Renal cortex interstitium (tissue), 15 donors: ENCODE data around the gene TM7SF2. TPM values are rescaled to one million over a fixed set of nuclear protein-coding genes. Genes with fewer than 3 reads are reported as not detected.

Source experiments
- DNase-seq, 11 donors: peaks; one replicate each; pipeline ENCODE4 v3.0.0-alpha.2; 2013; ENCODE audit warnings: low read depth in 9 of 11, low spot score in 4 of 11; ENCODE audit errors: extremely low read depth in 1 of 11
- long read RNA-seq, 16 experiments: transcript quantifications; one replicate each; lab custom pipeline, GENCODE V29; 2026
- polyA plus RNA-seq, 3 donors: library from polyadenylated mRNA; unstranded; fragments of 120-200 nt; gene quantifications; one replicate each; pipeline ENCODE4 v1.2.1, GENCODE V29; 2013; ENCODE audit not compliant: insufficient read length in 3 of 3

Gene TM7SF2
- 10 to 100 TPM; 66.3 to 91.9 (median 82.8) TPM for polyA plus RNA-seq
- long read RNA-seq, donor 1, transcript TM7SF2-201 (10 exons, 1,722 nt), result major isoform, 32 of 45 reads
- long read RNA-seq, donor 1, partial matches to known transcripts, result 5 of 45 reads
- long read RNA-seq, donor 1, other reads (novel, unspliced or antisense), result 6 of 45 reads
- long read RNA-seq, donor 2, transcript TM7SF2-201 (10 exons, 1,722 nt), result major isoform, 18 of 33 reads
- long read RNA-seq, donor 2, partial matches to known transcripts, result 11 of 33 reads
- long read RNA-seq, donor 2, other reads (novel, unspliced or antisense), result 0 of 33 reads
- long read RNA-seq, donor 3, transcript TM7SF2-201 (10 exons, 1,722 nt), result major isoform, 49 of 69 reads
- long read RNA-seq, donor 3, partial matches to known transcripts, result 13 of 69 reads
- long read RNA-seq, donor 3, other reads (novel, unspliced or antisense), result 0 of 69 reads
- long read RNA-seq, donor 4, transcript TM7SF2-201 (10 exons, 1,722 nt), result major isoform, 22 of 51 reads
- long read RNA-seq, donor 4, partial matches to known transcripts, result 16 of 51 reads
- long read RNA-seq, donor 4, other reads (novel, unspliced or antisense), result 7 of 51 reads
- long read RNA-seq, donor 5, result 0 reads
- long read RNA-seq, donor 6, transcript TM7SF2-201 (10 exons, 1,722 nt), result major isoform, 29 of 40 reads
- long read RNA-seq, donor 6, partial matches to known transcripts, result 5 of 40 reads
- long read RNA-seq, donor 6, other reads (novel, unspliced or antisense), result 0 of 40 reads
- long read RNA-seq, donor 7, transcript TM7SF2-201 (10 exons, 1,722 nt), result major isoform, 34 of 37 reads
- long read RNA-seq, donor 7, partial matches to known transcripts, result 0 of 37 reads
- long read RNA-seq, donor 7, other reads (novel, unspliced or antisense), result 0 of 37 reads
- long read RNA-seq, donor 8, transcript TM7SF2-201 (10 exons, 1,722 nt), result major isoform, 53 of 73 reads
- long read RNA-seq, donor 8, partial matches to known transcripts, result 6 of 73 reads
- long read RNA-seq, donor 8, other reads (novel, unspliced or antisense), result 6 of 73 reads
- long read RNA-seq, donor 9, transcript TM7SF2-201 (10 exons, 1,722 nt), result major isoform, 29 of 48 reads
- long read RNA-seq, donor 9, partial matches to known transcripts, result 7 of 48 reads
- long read RNA-seq, donor 9, other reads (novel, unspliced or antisense), result 5 of 48 reads
- long read RNA-seq, donor 10, transcript TM7SF2-217 (8 exons, 2,094 nt), result minor isoform, 5 of 52 reads
- long read RNA-seq, donor 10, transcript TM7SF2-201 (10 exons, 1,722 nt), result major isoform, 26 of 52 reads
- long read RNA-seq, donor 10, partial matches to known transcripts, result 21 of 52 reads
- long read RNA-seq, donor 10, other reads (novel, unspliced or antisense), result 0 of 52 reads
- long read RNA-seq, donor 11, transcript TM7SF2-201 (10 exons, 1,722 nt), result major isoform, 34 of 49 reads
- long read RNA-seq, donor 11, partial matches to known transcripts, result 13 of 49 reads
- long read RNA-seq, donor 11, other reads (novel, unspliced or antisense), result 0 of 49 reads
- long read RNA-seq, donor 12, transcript TM7SF2-201 (10 exons, 1,722 nt), result major isoform, 11 of 13 reads
- long read RNA-seq, donor 12, partial matches to known transcripts, result 0 of 13 reads
- long read RNA-seq, donor 12, other reads (novel, unspliced or antisense), result 0 of 13 reads
- long read RNA-seq, donor 13, result 0 reads
- long read RNA-seq, donor 14, transcript TM7SF2-201 (10 exons, 1,722 nt), result major isoform, 21 of 28 reads
- long read RNA-seq, donor 14, partial matches to known transcripts, result 5 of 28 reads
- long read RNA-seq, donor 14, other reads (novel, unspliced or antisense), result 0 of 28 reads
- long read RNA-seq, donor 15, transcript TM7SF2-201 (10 exons, 1,722 nt), result major isoform, 12 of 14 reads
- long read RNA-seq, donor 15, partial matches to known transcripts, result 0 of 14 reads
- long read RNA-seq, donor 15, other reads (novel, unspliced or antisense), result 0 of 14 reads
- long read RNA-seq, donor 16, transcript TM7SF2-201 (10 exons, 1,722 nt), result major isoform, 81 of 193 reads
- long read RNA-seq, donor 16, partial matches to known transcripts, result 90 of 193 reads
- long read RNA-seq, donor 16, other reads (novel, unspliced or antisense), result 7 of 193 reads

DNA sequence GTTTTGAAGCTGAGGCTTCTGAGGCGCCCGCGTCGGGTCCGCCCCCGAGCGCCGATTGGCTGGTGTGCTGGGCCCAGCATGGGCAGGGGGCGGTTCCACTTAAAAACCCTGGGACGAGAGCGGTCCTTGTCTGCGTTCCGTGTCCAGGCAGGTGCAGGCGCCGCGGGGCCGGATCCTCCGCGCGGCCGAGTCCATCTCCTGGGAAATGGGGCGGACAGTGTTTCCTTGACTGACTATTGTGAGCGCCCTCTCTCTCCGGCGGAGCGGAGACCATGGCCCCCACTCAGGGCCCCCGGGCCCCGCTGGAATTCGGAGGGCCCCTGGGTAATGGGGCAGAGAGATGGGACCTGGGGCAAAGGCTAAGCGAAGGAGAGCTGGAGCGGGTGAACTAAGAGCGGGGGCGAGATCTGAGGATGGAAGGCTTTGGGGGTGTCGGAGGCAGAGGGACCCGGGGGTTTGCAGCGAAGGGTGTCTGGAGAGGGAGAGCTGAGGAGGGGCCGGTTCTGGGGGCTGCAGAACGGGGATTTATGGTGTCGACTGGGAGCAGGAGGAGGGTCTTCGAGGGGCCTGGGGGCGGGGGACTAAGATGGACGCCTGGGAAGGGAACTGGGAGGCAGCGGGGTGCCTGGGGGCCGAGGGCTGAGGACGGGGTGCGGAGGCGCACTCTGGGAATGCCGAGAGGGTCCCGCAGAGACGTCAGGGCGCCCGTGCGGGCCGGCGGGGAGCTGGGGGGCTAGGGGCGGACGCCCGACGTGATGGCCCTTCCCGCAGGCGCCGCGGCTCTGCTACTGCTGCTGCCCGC lies at the start of gene TM7SF2:
TSS of gene TM7SF2 (plus strand) at position 129 of the 802 bp plus-strand sequence. CDS start at position 273, 144 bp downstream.
- peak; percentile 64 to 95 (median 88) for DNase-seq

- no peak for DNase-seq
These were observed 48.1 kb upstream of the TM7SF2 start for GRCh38 chr11:65063532-65063931.

DNA sequence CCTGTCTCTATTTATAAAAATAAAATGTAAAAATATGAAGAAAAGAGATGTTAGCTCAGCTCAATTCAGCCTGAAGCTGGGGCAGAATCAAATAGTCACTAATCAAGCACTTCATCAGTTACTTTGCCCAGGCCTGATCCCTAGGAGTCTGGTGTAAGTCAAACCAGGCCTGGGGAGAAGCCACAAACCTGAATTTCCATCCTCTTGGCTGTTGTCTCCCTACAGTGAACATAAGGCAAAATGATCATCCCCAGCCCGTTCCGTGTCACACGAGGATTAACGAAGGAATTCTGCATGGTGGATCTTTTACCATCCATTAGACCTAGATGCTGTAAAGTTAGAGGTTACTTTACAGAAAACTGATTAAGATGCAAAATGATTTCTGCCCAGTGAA lies 46.8 kb upstream of the TM7SF2 start:
- no peak for DNase-seq

- DNase-seq, result no peak
These were observed 45.8 kb upstream of the TM7SF2 start for GRCh38 chr11:65065851-65066250.

DNA sequence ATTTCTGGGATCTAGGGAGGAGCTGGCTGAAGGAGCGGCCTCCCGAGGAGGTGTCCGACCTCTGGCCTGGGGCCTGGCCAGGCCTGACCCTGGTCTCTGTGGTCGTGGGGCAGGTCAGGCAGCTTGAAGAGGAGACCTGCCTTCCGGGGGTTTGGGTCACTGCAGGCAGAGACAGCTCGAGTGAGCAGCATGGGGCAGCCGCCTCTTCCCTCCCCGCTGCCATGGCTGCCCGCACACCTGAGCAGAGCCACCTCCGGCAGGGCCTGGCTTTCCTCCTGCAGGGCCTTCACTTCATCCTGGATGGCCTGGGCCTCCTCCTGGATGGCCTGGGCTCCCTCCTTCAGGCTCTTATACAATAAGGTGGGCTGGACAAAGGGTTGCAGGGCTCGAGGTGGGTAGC lies 45.4 kb upstream of the TM7SF2 start:
- DNase-seq, result no peak

- no peak for DNase-seq
These were observed 44.8 kb upstream of the TM7SF2 start for GRCh38 chr11:65066805-65067291.

DNA sequence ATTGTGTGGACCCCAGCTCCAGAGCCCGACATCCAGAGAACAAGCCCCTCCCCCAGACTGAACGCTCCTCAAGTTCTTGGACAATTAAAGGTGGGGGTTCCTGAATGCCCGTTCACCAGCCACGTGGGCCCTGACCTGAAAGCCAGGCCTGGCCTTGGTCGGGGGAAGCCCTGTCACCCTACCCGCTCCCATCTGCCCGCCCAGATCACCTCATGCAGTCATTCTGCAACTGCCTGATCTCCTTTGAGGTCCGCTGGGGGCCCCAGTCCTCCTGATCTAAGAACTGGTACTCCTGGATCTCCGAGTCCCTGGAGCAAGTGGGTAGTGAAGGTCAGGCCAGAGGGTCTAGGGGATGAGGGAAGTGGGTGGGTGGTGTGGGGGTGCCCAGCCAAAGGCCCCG lies 44.2 kb upstream of the TM7SF2 start:
- no peak for DNase-seq

DNA sequence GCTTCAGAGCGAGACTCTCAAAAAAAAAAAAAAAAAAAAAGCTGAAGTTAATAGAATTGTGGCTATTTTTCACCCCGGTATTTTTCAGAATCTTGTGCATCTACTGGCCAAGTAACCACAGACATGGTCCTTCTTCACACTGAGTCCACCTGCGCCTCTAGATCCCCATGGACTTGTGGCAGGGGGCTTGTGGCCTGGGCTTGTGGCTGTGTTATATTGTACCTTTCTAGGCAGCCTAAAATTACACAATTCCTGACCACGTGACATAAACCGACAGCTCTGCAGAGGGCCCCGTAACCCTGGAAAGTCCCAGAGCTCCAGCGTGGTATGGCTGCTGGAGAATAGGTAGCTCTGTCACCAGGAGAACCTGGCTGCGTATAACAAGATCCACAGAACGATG lies 42.5 kb upstream of the TM7SF2 start:
- DNase-seq, result no peak

DNA sequence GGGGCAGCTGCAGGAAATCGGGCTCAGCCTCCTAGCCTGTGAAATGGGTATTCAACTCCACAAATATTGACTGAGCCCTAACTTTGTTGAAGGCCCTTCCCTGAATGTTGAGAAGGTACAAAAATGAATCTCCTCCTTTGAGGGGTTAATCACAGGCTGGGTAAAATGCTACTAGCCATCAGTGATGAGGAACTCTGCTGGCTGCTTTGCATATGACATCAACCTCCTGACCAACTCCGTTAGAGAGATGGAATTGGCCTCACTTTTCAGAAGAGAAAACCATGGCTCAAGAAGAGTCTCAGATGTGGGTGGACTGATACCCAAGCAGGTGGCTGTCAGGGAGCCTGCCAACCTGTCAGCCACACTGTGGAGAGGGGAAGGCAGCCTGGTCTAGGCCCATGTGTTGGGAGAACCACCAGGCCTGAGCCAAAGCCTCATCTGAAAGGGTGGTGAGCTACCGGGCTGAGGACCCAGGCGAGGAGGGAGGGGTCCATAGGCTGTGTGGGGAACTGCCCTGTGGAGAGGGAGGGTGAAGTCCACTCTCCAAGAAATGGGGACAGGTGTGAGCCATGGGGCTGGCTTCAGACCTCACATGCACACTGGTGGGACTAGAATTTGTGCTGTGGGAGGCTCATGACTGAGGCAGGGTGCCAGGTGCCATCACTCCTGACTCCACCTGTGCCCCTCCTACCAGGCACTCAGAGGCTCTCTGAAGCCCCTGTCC lies 39.6 kb upstream of the TM7SF2 start:
- DNase-seq, result no peak

DNA sequence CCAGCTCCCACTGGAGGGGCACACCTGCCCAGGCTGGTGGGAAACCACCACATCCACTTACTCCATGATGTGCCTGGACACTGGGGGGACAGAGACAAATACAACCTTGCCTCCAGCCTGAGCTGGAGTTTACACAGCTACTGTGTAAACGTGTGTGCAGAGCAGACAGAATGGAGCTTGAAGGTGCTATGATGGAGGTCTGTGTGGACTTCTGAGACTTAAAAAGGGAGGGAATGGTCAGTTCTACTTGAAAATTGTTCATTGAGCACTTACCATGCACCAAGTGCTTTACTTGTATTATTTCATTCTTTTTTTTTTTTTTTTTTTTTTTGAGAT lies 39.1 kb upstream of the TM7SF2 start:
- no peak for DNase-seq

GRCh38 chr11:65077451-65077850 lies 34.2 kb upstream of the TM7SF2 start:
- DNase-seq, result no peak

DNA sequence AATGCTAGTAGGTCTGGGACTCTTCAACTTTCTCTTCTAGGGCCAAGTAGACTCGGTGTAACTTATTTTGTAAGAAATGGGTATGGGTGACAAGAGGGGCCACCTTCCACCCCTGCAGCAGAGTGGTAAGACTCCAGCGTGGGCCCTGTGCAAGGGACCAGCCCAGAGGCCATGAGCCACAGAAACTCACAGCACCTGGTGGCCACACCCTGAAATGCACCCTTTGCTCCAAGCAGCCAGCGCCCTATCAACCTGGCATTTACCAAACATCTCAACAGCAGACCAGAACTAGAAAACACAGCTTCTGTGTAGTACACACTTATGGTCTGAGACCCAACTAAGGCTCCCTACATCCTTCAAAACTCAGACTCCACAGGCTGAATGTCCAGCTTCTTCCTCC lies 33.5 kb upstream of the TM7SF2 start:
- no peak for DNase-seq

- no peak for DNase-seq
These were observed 32.8 kb upstream of the TM7SF2 start for GRCh38 chr11:65078786-65079342.

GRCh38 chr11:65083134-65083833 lies 28.4 kb upstream of the TM7SF2 start:
- DNase-seq, result no peak

DNA sequence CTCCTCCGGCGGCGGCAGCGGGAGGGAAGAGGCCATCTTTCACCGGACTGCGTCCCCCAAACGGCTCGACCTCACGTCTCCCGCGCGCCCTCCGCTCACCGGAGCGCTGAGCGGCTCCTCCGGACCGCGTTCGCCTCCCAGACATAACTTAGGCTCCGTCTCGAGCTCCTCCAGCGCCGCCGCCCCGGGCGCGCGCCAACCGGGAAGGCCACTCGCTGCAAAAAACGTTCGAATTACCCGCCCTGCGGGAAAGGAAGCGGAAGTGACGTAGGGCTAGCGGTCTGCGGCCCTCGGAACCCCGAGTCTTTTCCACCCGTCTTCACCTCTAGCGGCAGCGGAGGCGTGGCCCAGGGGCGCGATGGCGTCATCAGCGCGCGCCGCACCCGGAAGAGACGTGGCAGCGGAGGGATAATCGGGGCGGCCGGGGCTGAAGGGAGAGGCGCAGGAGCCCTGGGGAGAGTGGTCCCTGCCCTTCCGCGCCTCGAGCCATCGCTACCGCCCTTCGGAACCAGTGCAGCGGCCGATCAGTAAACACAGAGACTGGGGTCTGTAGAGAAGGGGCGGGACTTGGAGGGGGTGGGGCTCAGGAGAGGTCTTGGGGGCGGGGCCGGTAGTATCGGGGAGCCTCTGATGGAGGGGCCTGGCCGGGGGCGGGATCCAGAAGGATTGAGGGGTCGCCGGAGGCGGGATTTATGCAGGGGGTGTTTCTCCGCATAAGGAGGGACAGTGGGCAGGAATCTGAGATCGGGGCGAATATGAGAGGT lies 27.7 kb upstream of the TM7SF2 start, which contains the start of the genes CDCA5 and ZFPL1:
TSS of gene CDCA5 (minus strand) at position 207 of the 764 bp plus-strand sequence. CDS start at position 145, 62 bp downstream.
TSS of gene ZFPL1 (plus strand) at position 389 of the 764 bp plus-strand sequence. CDS start 477 bp downstream, outside the sequence.
- DNase-seq, result peak; percentile 86 to 95 (median 92)
